Aorta (tissue), 5 donors: ENCODE measurements around the gene VAMP8. TPM values are rescaled to one million over a fixed set of nuclear protein-coding genes. Genes with fewer than 3 reads are reported as not detected.

ENCODE experiments used
- ATAC-seq: fragments of 200-7000 bp; cut with Tn5 transposase; one replicate; pipeline ENCODE4 v1.9.1; 2022; ENCODE audit warnings: moderate library complexity; ENCODE audit not compliant: low FRiP score
- DNase-seq, 2 donors: peaks; one replicate each; pipeline ENCODE4 v3.0.0-alpha.2; 2020
- H3K27ac ChIP-seq, 2 donors: one replicate each; pipeline ENCODE4 v1.5.1; 2013; ENCODE audit warnings: low read length in 2 of 2, mild to moderate bottlenecking in 2 of 2, moderate library complexity in 2 of 2, control low read depth in 1 of 2, inconsistent platforms in 1 of 2, low read depth in 1 of 2
- H3K27me3 ChIP-seq, 2 donors: one replicate each; pipeline ENCODE4 v1.6.1; 2013; ENCODE audit warnings: control low read depth in 1 of 2, low read length in 1 of 2, mild to moderate bottlenecking in 1 of 2, moderate library complexity in 1 of 2; ENCODE audit not compliant: insufficient read depth in 2 of 2, control insufficient read depth in 1 of 2
- H3K36me3 ChIP-seq, 2 donors: one replicate each; pipeline ENCODE4 v1.6.1; 2013; ENCODE audit warnings: control low read depth in 1 of 2, low read length in 1 of 2, mild to moderate bottlenecking in 1 of 2; ENCODE audit not compliant: insufficient read depth in 2 of 2, control insufficient read depth in 1 of 2
- H3K4me1 ChIP-seq, 2 donors: one replicate each; pipeline ENCODE4 v1.6.1; 2013; ENCODE audit warnings: low read length in 2 of 2, control low read depth in 1 of 2, mild to moderate bottlenecking in 1 of 2, moderate library complexity in 1 of 2; ENCODE audit not compliant: insufficient read depth in 2 of 2, control insufficient read depth in 1 of 2
- H3K4me3 ChIP-seq, 2 donors: one replicate each; pipeline ENCODE4 v1.5.1; 2013; ENCODE audit warnings: low read length in 2 of 2, control low read depth in 1 of 2, mild to moderate bottlenecking in 1 of 2
- H3K9me3 ChIP-seq: one replicate; pipeline ENCODE4 v1.6.1; 2013; ENCODE audit warnings: mild to moderate bottlenecking, low read length; ENCODE audit not compliant: control insufficient read depth
- WGBS, 2 donors: extraction: QIAGEN DNeasy Blood & Tissue Kit; methylation state at CpG; one replicate each; pipeline ENCODE4 v1.1.7; 2013; 5-methylcytosine and 5-hydroxymethylcytosine counted together
- intact Hi-C, 2 donors: fragments of 100-400 bp; cut with DNase I; formaldehyde crosslinking; loops; one replicate each; pipeline versions ENCODE4 v1.14.2 to v1.15.0; 2022
- polyA plus RNA-seq, 2 donors: library from polyadenylated mRNA; stranded (reverse); fragments of 200-250 nt; gene quantifications; one replicate each; pipeline ENCODE4 v1.2.3, GENCODE V29; 2013
- total RNA-seq, 2 donors: library from RNA; stranded (reverse); fragmentation: NEBNext Ultra II Directional; extraction: Animal tissue kit (Norgen Biotek cat#: 25700); gene quantifications; one replicate each; pipeline ENCODE4 v1.2.1, GENCODE V29; 2021
- donor health status: healthy with polysubstance abuse.
- donor health status: Bipolar disorder and iron deficiency.
- donor health status: DM: no; HTN: no; CAD: no.
- donor health status: DM: no; HTN: no; CAD: no.
- donor health status: DM: yes; HTN: yes; CAD: no.

Gene VAMP8
- total and polyA plus RNA-seq, 4 donors: 23.9 to 256 (median 42.0) TPM

- peaks cover 0 to 2% of the 10 kb centered on the region in 2 donors for H3K27me3 ChIP-seq
- peak overlapping the region; percentile 50 to 94 for H3K4me3 ChIP-seq
- intact Hi-C loops: no loop called here
- H3K27ac ChIP-seq: peak overlapping the region; percentile 94 to 96
- H3K9me3 ChIP-seq: no peaks in the 10 kb centered on the region
- 1% methylated on average over 34 to 35 of the region's 35 CpGs for WGBS, 2 donors
- H3K4me1 ChIP-seq: no peaks in the 10 kb centered on the region
- peak; percentile 72 to 83 for DNase-seq
- peaks cover 0 to 2% of the 10 kb centered on the region in 2 donors for H3K36me3 ChIP-seq
- ATAC-seq: peak; percentile 28
These were observed 39.5 kb upstream of the VAMP8 start for GRCh38 chr2:85537600-85538506.

GRCh38 chr2:85538507-85539360, 38.7 kb upstream of the VAMP8 start, which contains the start of gene MAT2A:
MAT2A (plus strand) TSS chr2:85539168; CDS start chr2:85539288, 120 bp downstream.
- WGBS, 2 donors: 0% methylated on average over 90 to 92 of the region's 92 CpGs
- H3K27me3 ChIP-seq: peaks cover 0 to 2% of the 10 kb centered on the region in 2 donors
- no peaks in the 10 kb centered on the region for H3K4me1 ChIP-seq
- H3K4me3 ChIP-seq: peak within 1 kb of the TSS; percentile 74 to 94
- intact Hi-C loops: no loop called here
- ATAC-seq: peak; percentile 95
- no peaks in the 10 kb centered on the region for H3K9me3 ChIP-seq
- peak; percentile 97 to 98 for DNase-seq
- H3K36me3 ChIP-seq: peaks cover 0 to 2% of the 10 kb centered on the region in 2 donors
- peak within 1 kb of the TSS; percentile 95 to 96 for H3K27ac ChIP-seq

GRCh38 chr2:85539361-85540132, 37.8 kb upstream of the VAMP8 start:
- 0% methylated on average over 41 to 67 of the region's 67 CpGs for WGBS, 2 donors
- no peaks in the 10 kb centered on the region for H3K9me3 ChIP-seq

GRCh38 chr2:85540133-85540648, 37.2 kb upstream of the VAMP8 start:
- Histone ChIP-seq H3K9me3 (no peaks in the 10 kb centered on the region), H3K36me3 (peaks cover 0 to 2% of the 10 kb centered on the region in 2 donors), H3K4me1 (no peaks in the 10 kb centered on the region), H3K4me3 (peak overlapping the region; percentile 74 to 94), H3K27me3 (peaks cover 0 to 2% of the 10 kb centered on the region in 2 donors), H3K27ac (peak overlapping the region; percentile 61 to 95)
- DNase-seq (no peak), ATAC-seq (no peak)
- intact Hi-C loops: no loop called here
- WGBS, 2 donors: 4 to 5% methylated on average over 11 of the region's 11 CpGs

More at GRCh38 chr2:85539361-85540132, 37.8 kb upstream of the VAMP8 start:
- DNase-seq: peak; percentile 81 to 90
- intact Hi-C loops: no loop called here
- peak overlapping the region; percentile 84 to 95 for H3K27ac ChIP-seq
- peaks cover 0 to 2% of the 10 kb centered on the region in 2 donors for H3K27me3 ChIP-seq
- ATAC-seq: peak; percentile 80
- no peaks in the 10 kb centered on the region for H3K4me1 ChIP-seq
- H3K36me3 ChIP-seq: peaks cover 0 to 2% of the 10 kb centered on the region in 2 donors
- H3K4me3 ChIP-seq: peak overlapping the region; percentile 74 to 94

- no peak overlapping the region for H3K27ac ChIP-seq
- ATAC-seq (no peak), DNase-seq (no peak)
- peaks cover 0 to 2% of the 10 kb centered on the region in 2 donors for H3K27me3 ChIP-seq
- no peaks in the 10 kb centered on the region for H3K9me3 ChIP-seq
- H3K36me3 ChIP-seq: peaks cover 0 to 4% of the 10 kb centered on the region in 2 donors
- peak overlapping the region in 1 of 2 donors; percentile 94 for H3K4me3 ChIP-seq
- H3K4me1 ChIP-seq: no peaks in the 10 kb centered on the region
- intact Hi-C loops: no loop called here
- WGBS, 2 donors: 24 to 31% methylated on average over 4 of the region's 4 CpGs
These were observed 36.1 kb upstream of the VAMP8 start for GRCh38 chr2:85541262-85541661.

GRCh38 chr2:85541753-85542457, 35.5 kb upstream of the VAMP8 start:
- peak overlapping the region in 1 of 2 donors; percentile 27 for H3K27ac ChIP-seq
- no peaks in the 10 kb centered on the region for H3K4me1 ChIP-seq

GRCh38 chr2:85542777-85543176, 34.6 kb upstream of the VAMP8 start:
- H3K27me3 ChIP-seq: peaks cover 0 to 2% of the 10 kb centered on the region in 2 donors
- intact Hi-C loops: no loop called here
- no peaks in the 10 kb centered on the region for H3K9me3 ChIP-seq
- no peak overlapping the region for H3K4me3 ChIP-seq
- H3K27ac ChIP-seq: no peak overlapping the region
- no peaks in the 10 kb centered on the region for H3K4me1 ChIP-seq
- 77 to 78% methylated on average over 4 of the region's 4 CpGs for WGBS, 2 donors
- no peak for DNase-seq
- no peak for ATAC-seq
- peaks cover 0 to 4% of the 10 kb centered on the region in 2 donors for H3K36me3 ChIP-seq

More at GRCh38 chr2:85541753-85542457, 35.5 kb upstream of the VAMP8 start:
- intact Hi-C loops: no loop called here
- DNase-seq (no peak), ATAC-seq (no peak)
- Histone ChIP-seq H3K4me3 (peak overlapping the region in 1 of 2 donors; percentile 94), H3K36me3 (peaks cover 0 to 4% of the 10 kb centered on the region in 2 donors), H3K9me3 (no peaks in the 10 kb centered on the region), H3K27me3 (peaks cover 0 to 2% of the 10 kb centered on the region in 2 donors)
- 33 to 35% methylated on average over 5 of the region's 5 CpGs for WGBS, 2 donors
